Stomach (tissue), 4 donors: ENCODE data around the gene SEPTIN5.

Source experiments
- EP300 ChIP-seq: sonication (generic); formaldehyde crosslinking; IDR thresholded peaks from one replicate; pipeline ENCODE4 v1.6.1; 2017; ENCODE audit warnings: antibody characterized with exemption
- POLR2A ChIP-seq, 4 donors: fragments of 450-650 bp; IDR thresholded peaks; one replicate each; pipeline ENCODE4 v1.6.1; 2016; ENCODE audit warnings: antibody characterized with exemption in 4 of 4, control low read depth in 2 of 4, mild to moderate bottlenecking in 1 of 4, moderate library complexity in 1 of 4
- TF ChIP-seq, protein P1 (sequence below), 7 experiments: fragments of 450-650 bp in 4 of 7; fragments of 200-600 bp in 3 of 7; sonication (generic) in 3 of 7; IDR thresholded peaks; one replicate each; pipeline ENCODE4 v1.5.1; 2016 to 2019; ENCODE audit warnings: antibody characterized with exemption in 7 of 7, control low read depth in 2 of 7, mild to moderate bottlenecking in 1 of 7

DNA sequence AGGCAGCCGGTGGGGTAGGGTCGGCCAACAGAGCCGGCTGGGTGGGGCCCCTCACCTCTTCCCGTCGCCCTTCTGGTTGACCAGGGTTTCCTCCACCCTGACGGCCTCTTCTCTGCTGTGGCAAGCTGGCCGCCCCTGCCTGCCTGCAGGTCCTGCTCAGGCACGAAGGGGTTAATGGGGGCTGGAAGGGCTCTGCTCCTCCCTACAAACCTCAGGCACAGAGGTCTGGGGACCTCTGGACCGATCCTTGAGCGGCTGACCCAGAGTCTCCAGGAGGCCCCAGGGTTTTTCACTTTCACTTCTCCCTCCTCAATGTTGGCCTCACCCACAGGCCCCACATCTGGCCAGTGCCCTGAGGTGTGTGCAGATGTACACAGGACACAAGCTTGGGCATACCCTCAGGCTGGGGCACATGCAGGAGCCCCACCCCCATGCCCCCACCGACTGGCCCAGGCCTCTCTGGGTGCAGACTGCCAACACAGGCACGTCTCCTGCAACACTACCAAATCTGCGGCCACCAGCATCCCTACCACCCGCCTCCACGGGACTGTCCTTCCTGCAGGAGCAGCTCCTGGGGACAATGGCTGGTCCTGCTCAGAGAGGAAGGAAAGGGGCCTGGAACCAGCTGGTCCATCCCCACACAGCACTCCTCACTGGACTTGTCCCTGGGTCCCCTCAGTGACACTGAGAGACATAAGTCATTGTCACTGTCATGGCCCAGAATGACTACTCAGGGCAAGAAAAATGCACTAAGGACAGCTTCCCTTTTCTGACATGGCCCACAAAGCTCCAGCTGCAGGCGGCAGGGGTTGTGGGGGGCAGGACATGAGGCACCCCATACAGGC is 43.1 kb downstream of the SEPTIN5 start:
- TF ChIP-seq, protein P1, sequence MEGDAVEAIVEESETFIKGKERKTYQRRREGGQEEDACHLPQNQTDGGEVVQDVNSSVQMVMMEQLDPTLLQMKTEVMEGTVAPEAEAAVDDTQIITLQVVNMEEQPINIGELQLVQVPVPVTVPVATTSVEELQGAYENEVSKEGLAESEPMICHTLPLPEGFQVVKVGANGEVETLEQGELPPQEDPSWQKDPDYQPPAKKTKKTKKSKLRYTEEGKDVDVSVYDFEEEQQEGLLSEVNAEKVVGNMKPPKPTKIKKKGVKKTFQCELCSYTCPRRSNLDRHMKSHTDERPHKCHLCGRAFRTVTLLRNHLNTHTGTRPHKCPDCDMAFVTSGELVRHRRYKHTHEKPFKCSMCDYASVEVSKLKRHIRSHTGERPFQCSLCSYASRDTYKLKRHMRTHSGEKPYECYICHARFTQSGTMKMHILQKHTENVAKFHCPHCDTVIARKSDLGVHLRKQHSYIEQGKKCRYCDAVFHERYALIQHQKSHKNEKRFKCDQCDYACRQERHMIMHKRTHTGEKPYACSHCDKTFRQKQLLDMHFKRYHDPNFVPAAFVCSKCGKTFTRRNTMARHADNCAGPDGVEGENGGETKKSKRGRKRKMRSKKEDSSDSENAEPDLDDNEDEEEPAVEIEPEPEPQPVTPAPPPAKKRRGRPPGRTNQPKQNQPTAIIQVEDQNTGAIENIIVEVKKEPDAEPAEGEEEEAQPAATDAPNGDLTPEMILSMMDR (IDR thresholded peaks at IDR 0.05): no peak
- no peak for TF ChIP-seq EP300
- TF ChIP-seq POLR2A (IDR thresholded peaks at IDR 0.05): no peak
